Endothelial cell of umbilical vein (primary cell): Measurements from ENCODE around the gene ANKRD13B. TPM values are rescaled to one million over a fixed set of nuclear protein-coding genes. Genes with fewer than 3 reads are reported as not detected.
A peak's percentile ranks its signal among the peaks of the same experiment; 100 is the strongest.

Source experiments
- BruUV-seq: library from RNA; stranded (reverse); fragments of 400-500 nt; replicated peaks from 2 replicates; lab custom pipeline; 2021; lab: Mats Ljungman, UMichigan
- CTCF ChIA-PET: fragments of 300-600, 350-600 bp; sonication (Branson Sonifier 250); formaldehyde crosslinking; loops from one replicate; lab custom pipeline; 2021; ENCODE audit warnings: antibody characterized with exemption, inconsistent platforms; lab: Charles Lee
- POLR2A ChIA-PET: fragments of 300-600, 350-600 bp; sonication (Branson Sonifier 250); formaldehyde crosslinking; loops from one replicate; lab custom pipeline; 2021; ENCODE audit warnings: antibody characterized with exemption, inconsistent platforms; lab: Charles Lee
- DNase-seq: peaks from one replicate; pipeline ENCODE4 v3.0.0-alpha.2; 2011; ENCODE audit warnings: low read depth, low spot score
- FAIRE-seq: peaks from 2 replicates; lab custom pipeline; 2011; peaks lifted over from hg19 to GRCh38; lab: Jason Lieb, UNC
- H2AFZ ChIP-seq: 2 replicates; pipeline ENCODE4 v1.6.0; 2012; ENCODE audit warnings: low read depth, low read length, control low read depth, inconsistent platforms
- H3K27ac ChIP-seq: 2 replicates; pipeline ENCODE4 v1.5.1; 2011; ENCODE audit warnings: low read depth, mild to moderate bottlenecking, control low read depth, low read length, moderate library complexity; ENCODE audit not compliant: insufficient read depth
- H3K27me3 ChIP-seq, 2 experiments: 2 replicates each; pipeline versions ENCODE4 v1.6.0 to v1.6.1; 2011; ENCODE audit warnings: low read length in 2 of 2, mixed read lengths in 1 of 2; ENCODE audit not compliant: control insufficient read depth in 2 of 2, insufficient read depth in 2 of 2
- H3K36me3 ChIP-seq, 2 experiments: 2 replicates in 1 of 2; 3 replicates in 1 of 2; pipeline ENCODE4 v1.5.1; 2011; ENCODE audit warnings: low read length in 2 of 2, mild to moderate bottlenecking in 1 of 2, moderate library complexity in 1 of 2; ENCODE audit not compliant: control insufficient read depth in 2 of 2, insufficient read depth in 2 of 2; ENCODE audit errors: extremely low read depth in 1 of 2
- H3K4me1 ChIP-seq: 3 replicates; pipeline ENCODE4 v1.5.1; 2011; ENCODE audit warnings: mild to moderate bottlenecking, low read length; ENCODE audit not compliant: control insufficient read depth, insufficient read depth; ENCODE audit errors: extremely low read depth
- H3K4me2 ChIP-seq: 2 replicates; pipeline ENCODE4 v1.6.1; 2011; ENCODE audit warnings: low read length, control low read depth, mixed read lengths; ENCODE audit not compliant: insufficient read depth
- H3K4me3 ChIP-seq, 3 experiments: fragments of 200-600 bp in 1 of 3; sonication (generic), shearing (Covaris generic) in 1 of 3; replicated peaks in 1 of 3; 2 replicates each; pipeline ENCODE4 v1.5.1; 2011 to 2016; ENCODE audit warnings: control low read depth in 3 of 3, low read length in 3 of 3, mild to moderate bottlenecking in 2 of 3, inconsistent platforms in 1 of 3, low read depth in 1 of 3, moderate library complexity in 1 of 3; ENCODE audit not compliant: insufficient read depth in 1 of 3
- H3K79me2 ChIP-seq: 2 replicates; pipeline ENCODE4 v1.6.0; 2012; ENCODE audit warnings: low read length, inconsistent platforms; ENCODE audit not compliant: control insufficient read depth, insufficient read depth
- H3K9ac ChIP-seq: replicated peaks from 2 replicates; pipeline ENCODE3; 2011; ENCODE audit warnings: low read length, control low read depth; ENCODE audit not compliant: insufficient read depth; ENCODE audit errors: extremely low read depth
- H3K9me1 ChIP-seq: replicated peaks from 3 replicates; pipeline ENCODE4 v1.6.0; 2011; ENCODE audit warnings: mild to moderate bottlenecking, low read length; ENCODE audit not compliant: control insufficient read depth, insufficient read depth; ENCODE audit errors: extremely low read depth
- H3K9me3 ChIP-seq: replicated peaks from 2 replicates; pipeline ENCODE4 v1.5.1; 2012; ENCODE audit warnings: low read length, inconsistent platforms; ENCODE audit not compliant: control insufficient read depth, insufficient read depth
- H4K20me1 ChIP-seq: replicated peaks from 2 replicates; pipeline ENCODE3; 2011; ENCODE audit warnings: mild to moderate bottlenecking, low read length; ENCODE audit not compliant: control insufficient read depth, insufficient read depth; ENCODE audit errors: extremely low read depth
- FOS ChIP-seq: IDR thresholded peaks from 2 replicates; pipeline ENCODE4 v1.6.1; 2011; ENCODE audit warnings: mild to moderate bottlenecking, low read length, moderate library complexity, borderline replicate concordance; ENCODE audit not compliant: insufficient read depth
- POLR2A ChIP-seq: IDR thresholded peaks from 2 replicates; pipeline ENCODE4 v1.6.1; 2012; ENCODE audit warnings: low read depth, mild to moderate bottlenecking, control low read depth, low read length
- POLR2AphosphoS5 ChIP-seq: IDR thresholded peaks from 2 replicates; pipeline ENCODE4 v1.6.1; 2012; ENCODE audit warnings: low read depth, mild to moderate bottlenecking, control low read depth, low read length, moderate library complexity; ENCODE audit not compliant: insufficient read depth
- dilution Hi-C: fragments of 300-500 bp; cut with MboI; formaldehyde crosslinking; loops from one replicate; pipeline ENCODE4 v1.15.0; 2019; ENCODE audit warnings: low sequenced_read_pairs; ENCODE audit not compliant: extremely low pct_ligation_motif_present
- intact Hi-C: fragments of 100-400 bp; cut with micrococcal nuclease; formaldehyde crosslinking; loops from one replicate; pipeline ENCODE4 v1.10.0; 2022
- polyA plus RNA-seq, 4 experiments: library from polyadenylated mRNA; depleted of rRNA in 3 of 4; stranded (reverse) in 3 of 4; unstranded in 1 of 4; fragments of >200 nt; gene quantifications; 2 replicates each; pipeline versions ENCODE4 v1.2.1 to v1.2.3, GENCODE V29; 2011 to 2012; ENCODE audit warnings: missing spikeins in 1 of 4
- total RNA-seq: library from RNA; stranded (reverse); gene quantifications from 2 replicates; pipeline ENCODE4 v1.2.3, GENCODE V29; 2021

Gene ANKRD13B
- total and polyA plus RNA-seq, 2 donors (not counting 3 experiments of a cell fraction or from before 2014, with no cell fraction given): 21.1 to 23.2 TPM

GRCh38 chr17:29568331-29569244, 24.3 kb upstream of the ANKRD13B start, which contains the start of gene TP53I13:
Gene TP53I13 (plus strand): TSS chr17:29568701. CDS start chr17:29568759, 58 bp downstream.
- TF ChIP-seq FOS: no peak
- peak; percentile 57 for TF ChIP-seq POLR2A
- TF ChIP-seq POLR2AphosphoS5: peak; percentile 13
- Histone ChIP-seq H3K4me1 (peaks cover 26% of the 10 kb centered on the region), H4K20me1 (no peaks in the 10 kb centered on the region), H2AFZ (peak within 1 kb of the TSS; percentile 91), H3K79me2 (no peaks in the 10 kb centered on the region), H3K36me3 (peaks cover 0 to 2% of the 10 kb centered on the region in 2 experiments), H3K9me1 (no peaks in the 10 kb centered on the region), H3K4me3 (peak within 1 kb of the TSS; percentile 46 to 77 (median 70)), H3K4me2 (peak within 1 kb of the TSS; percentile 90), H3K27ac (peak within 1 kb of the TSS; percentile 24), H3K9me3 (no peaks in the 10 kb centered on the region), H3K27me3 (no peaks in the 10 kb centered on the region), H3K9ac (peak within 1 kb of the TSS; percentile 69)
- ChIA-PET CTCF (interaction anchor here (1.0 to 8.8 kb wide), 8 partner anchors 19 to 198 kb away, joined by 3 to 105 read pairs (median 9); partner anchors contain the start of gene ANKRD13B), POLR2A (interaction anchor here (1.0 kb wide), 1 partner anchor 13 kb away, joined by 3 read pairs; no protein-coding TSS in a partner anchor)
- intact Hi-C loops: loop anchor here (5.0 kb wide), 3 partner anchors 49 to 276 kb away; partner anchors contain the start of genes NUFIP2 and TAOK1
- dilution Hi-C loops: no loop called here
- BruUV-seq: TSS peak; percentile 17
- FAIRE-seq (peak; percentile 67), DNase-seq (peak; percentile 82)
